Amygdala (tissue), 56 donors: Measurements from ENCODE around the gene MTUS2.

Source experiments
- DNase-seq, 56 donors: peaks; one replicate each; lab custom pipeline; 2025; lab: John Stamatoyannopoulos, UW

The MTUS2 gene

GRCh38 chr13:29529754-29530153 lies 709.6 kb downstream of the MTUS2 start:
- DNase-seq = no peak

GRCh38 chr13:29530901-29531300 lies 710.8 kb downstream of the MTUS2 start:
- DNase-seq = no peak

GRCh38 chr13:29532116-29532515 lies 712.0 kb downstream of the MTUS2 start:
- no peak for DNase-seq

DNA sequence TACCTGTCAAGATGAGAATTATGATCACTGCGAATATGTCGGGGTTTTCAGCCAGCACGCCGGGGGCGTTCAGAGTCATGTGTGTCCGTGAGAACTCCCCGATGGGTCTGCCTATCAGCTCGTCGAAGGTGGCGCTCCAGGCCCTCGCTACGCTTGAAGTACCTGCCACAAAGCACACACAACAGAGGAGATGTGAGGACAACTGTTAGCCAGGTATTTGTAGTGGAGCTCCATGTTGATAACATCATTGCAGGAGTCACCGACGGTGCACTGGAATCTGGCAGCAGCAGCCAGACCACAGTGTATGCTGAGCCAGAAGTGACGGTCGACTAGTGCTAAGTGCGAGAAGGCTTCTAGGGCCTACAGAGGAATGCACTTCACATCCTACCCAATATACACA lies 712.7 kb downstream of the MTUS2 start:
- no peak for DNase-seq

DNA sequence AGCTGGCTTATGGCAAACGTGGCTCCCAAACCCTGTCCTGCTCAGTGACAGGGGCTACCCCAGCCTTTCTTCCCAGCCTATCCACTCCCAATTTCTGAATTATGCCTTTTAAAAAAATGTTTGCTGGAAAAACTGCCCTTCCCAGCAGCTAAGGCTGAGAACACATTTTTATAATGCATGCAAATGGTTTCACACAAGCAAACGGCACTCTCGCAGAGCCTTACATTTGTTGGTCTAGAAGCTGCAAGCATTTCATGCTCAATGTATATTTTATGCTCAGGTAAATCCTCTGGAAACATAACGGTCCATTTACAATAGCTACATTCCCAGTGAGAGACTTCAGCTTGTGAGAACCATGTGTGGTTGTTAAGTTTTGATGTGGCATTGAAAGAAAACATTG lies 713.9 kb downstream of the MTUS2 start:
- no peak for DNase-seq

- no peak for DNase-seq
These were observed 715.8 kb downstream of the MTUS2 start for GRCh38 chr13:29535663-29536655.

DNA sequence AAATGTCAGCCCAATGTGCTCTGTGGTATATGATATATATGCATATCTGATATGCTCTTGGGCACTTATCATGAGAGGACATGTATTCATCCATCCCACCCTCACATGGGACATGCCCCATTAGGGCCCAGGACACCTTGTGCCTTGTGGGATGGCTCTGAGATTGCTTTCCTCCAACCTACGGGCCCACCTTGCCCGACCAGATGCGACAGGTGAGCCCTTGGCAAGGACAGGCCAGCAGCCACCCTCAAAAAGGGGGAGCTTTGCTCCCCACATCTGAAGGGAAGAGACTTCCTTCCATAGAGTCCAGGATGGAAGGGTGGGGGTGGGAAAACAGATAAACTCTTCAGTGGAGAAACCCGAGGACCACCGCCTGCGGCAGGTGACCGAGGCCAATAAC lies 716.7 kb downstream of the MTUS2 start:
- DNase-seq = no peak

DNA sequence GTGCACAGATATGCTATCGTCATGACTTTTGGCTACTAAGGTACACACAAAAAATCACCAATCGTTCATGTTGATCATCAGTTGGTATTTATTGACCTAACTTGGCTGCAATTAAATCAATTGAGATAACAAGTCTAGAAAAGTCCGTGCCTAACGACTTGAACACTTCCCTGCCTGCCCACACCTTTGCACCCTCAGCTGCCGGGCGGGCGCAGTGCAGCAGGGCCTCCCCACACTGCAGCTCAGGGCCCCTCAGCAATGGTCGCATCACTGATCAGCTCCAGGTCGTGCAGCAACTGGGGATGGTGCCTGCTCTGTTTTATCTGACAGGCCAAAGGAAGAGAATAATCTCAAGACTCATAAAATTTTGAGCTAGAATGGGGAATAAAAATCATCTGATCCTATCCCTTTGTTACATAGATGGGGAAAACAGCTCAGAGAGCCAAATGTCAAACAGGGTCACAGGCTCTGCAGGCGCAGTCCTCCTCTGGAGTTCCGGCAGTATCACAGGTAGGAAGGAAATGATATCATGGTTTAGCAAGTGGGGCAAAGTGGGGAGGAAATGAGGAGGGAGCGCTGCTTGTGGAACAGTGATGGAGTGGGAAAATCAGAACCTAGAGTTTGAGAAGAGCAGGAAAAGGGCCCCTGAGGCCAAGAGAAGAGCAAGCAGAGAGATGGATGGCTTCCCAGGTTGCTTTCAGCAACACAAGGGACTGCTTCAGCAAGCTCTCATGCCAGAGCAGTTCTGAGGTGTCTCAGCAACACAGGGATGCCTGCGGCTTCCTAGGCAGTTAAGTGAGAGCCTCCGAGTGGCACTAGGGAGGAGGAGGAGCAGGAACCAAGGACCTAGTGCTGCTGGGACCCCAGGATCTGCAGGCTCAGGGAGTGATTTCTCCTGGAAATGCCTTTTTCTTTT lies 717.9 kb downstream of the MTUS2 start:
- no peak for DNase-seq

DNA sequence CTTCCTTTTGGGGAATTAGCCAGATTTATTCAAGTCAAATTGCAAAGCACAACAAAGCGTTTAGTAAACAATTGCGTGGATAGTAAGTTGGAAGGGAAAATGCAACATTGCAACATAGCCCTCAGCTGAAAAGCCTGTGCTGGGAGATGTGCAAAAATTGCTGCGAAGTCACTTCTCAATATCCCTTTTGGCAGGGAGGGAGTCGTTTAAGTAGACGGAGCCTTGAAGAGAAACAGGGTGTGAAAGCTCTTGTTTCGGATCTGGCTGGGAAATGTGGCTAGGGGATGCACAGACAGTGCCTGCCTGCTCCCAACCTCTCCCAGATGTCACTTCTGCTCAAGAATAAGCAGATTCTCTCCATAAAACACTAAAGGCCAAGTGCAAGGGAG lies 718.5 kb downstream of the MTUS2 start:
- DNase-seq = no peak

GRCh38 chr13:29539856-29540255 lies 719.7 kb downstream of the MTUS2 start:
- no peak for DNase-seq

DNA sequence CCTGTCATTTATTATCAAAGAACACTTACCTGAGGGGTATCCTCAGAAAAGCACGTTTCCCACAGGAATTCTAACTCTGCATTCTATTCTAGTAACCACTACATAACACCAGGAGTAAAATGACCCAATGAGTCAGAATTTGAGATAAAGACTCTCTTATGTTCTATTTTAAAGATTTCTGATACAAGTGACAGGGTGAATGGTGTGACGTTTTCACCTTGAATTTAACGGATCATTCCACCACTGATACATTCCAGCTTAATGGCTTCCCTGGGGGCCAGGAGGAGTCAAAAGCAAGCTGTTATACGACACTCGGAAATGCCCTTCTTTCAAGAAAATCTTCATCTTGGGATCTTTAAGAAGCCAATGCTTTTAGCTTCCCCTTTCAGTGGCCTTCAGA lies 720.2 kb downstream of the MTUS2 start:
- DNase-seq = no peak

GRCh38 chr13:29540799-29541198 lies 720.7 kb downstream of the MTUS2 start:
- no peak for DNase-seq

GRCh38 chr13:29541400-29541799 lies 721.3 kb downstream of the MTUS2 start:
- DNase-seq = no peak

- DNase-seq = no peak
These were observed 722.2 kb downstream of the MTUS2 start for GRCh38 chr13:29542381-29542780.

GRCh38 chr13:29543230-29544215 lies 723.4 kb downstream of the MTUS2 start:
- no peak for DNase-seq

GRCh38 chr13:29545988-29546387 lies 725.8 kb downstream of the MTUS2 start:
- no peak for DNase-seq

DNA sequence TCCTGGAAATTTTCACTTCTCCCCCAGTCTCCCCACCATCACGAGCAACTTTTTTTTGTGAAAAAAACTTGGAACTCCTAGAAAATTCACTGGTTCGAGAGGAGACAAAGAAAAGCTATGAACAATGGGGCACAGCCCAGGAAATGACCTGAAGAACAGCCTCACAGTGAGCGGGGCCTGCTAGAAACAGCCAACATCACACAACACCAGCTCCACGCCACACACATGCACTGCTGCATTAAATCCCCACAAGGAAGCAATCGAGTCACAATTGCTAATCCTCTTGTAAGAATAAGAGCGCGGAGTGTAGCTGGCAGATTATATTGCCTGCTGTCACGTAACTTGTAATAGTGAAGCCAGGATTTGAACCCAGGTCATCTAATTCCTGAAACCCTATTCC lies 726.5 kb downstream of the MTUS2 start:
- no peak for DNase-seq

- no peak for DNase-seq
These were observed 727.0 kb downstream of the MTUS2 start for GRCh38 chr13:29547153-29547552.

- no peak for DNase-seq
These were observed 728.6 kb downstream of the MTUS2 start for GRCh38 chr13:29548722-29549121.

DNA sequence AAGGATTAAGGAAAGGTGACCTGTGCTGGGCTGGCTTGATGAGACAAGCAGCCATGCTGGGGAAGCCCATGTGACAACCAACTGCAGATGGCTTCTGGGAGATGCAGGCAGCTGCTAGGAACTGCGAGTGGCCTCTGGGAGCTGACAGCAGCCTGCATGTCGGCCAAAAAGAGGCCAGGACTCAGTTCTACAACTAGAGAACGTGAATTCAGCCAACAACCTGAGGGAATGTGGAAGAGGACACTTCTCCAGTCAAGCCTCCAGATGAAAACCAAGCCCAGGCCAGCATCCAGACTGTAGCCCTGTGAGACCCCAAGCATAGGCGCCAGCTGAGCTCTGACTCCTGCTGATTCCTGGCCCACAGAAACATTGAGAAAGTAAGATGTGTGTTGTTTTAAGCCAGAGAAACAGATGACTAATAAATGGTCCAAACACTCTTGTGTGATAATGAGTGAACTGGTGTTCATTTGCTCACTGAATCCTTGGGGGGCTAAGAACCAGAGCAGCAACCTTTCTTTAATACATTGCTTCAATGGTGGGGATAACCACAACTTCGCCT lies 730.4 kb downstream of the MTUS2 start:
- DNase-seq = no peak
